GM19397 (cell line): Measurements from ENCODE around the gene NID1.
"Not testable (repeated sequence)": the region's sequence is repeated elsewhere in the genome, so short reads cannot be mapped to it uniquely, and the experiment has no call there.

Experiments
- ATAC-seq: cut with Tn5 transposase; IDR thresholded peaks from one replicate; pipeline ENCODE4 v1.9.1; 2021; ENCODE audit warnings: mild to moderate bottlenecking, moderate library complexity; ENCODE audit not compliant: unreplicated experiment

NID1 gene

DNA sequence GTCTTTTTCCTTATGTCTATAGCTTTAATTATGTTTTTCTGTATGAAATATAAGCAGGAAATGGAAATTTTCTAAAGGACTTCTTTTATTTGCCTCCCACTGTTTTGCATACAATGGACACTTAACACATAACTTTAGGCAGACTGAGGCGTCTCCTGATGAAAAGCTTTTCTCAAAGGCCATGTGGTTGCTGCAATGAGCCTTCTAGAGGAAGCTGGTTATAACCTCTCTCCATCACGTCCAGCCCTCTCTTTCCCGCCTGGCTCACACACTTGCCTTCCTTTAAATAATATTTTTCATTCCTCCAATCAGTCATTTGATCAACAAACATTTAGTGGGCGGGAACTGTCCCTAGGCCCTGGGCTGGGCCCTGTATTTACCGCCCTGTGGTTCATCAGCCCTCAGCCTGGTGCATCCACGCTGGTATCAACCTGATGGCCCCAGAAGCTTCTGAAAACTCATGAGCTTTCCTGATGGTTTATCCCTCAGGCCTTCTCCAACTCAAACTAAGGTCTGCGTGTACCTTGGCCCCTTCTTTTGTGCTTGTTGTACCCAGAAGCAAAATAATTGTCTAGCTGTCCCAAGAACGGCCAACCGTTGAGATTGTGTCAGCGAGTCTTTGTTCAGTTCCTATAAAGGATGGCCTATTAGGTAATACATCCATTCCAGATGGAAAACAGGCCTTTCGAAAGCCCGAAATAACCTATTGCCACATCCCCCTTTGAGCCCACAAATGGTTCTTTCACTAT, 122.8 kb downstream of the NID1 start:
- no peak for ATAC-seq

DNA sequence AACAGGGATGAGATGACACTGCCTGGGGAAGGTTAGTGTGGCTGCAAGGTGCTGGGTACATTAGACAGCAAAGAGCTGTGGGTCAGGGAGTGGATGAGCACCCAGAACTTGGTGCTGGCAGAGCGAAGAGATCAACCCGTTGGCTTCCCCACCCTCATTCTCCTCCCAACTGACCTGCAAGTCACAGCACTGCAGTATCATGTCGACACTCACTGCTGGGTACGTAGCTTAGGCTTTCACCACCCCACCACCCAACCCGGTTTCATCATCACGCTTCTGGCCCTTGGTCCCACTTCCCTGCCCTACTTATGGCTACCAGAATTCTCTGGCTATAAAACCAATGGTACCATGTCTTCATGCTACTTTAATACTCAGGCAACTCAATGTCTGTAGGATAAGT, 124.6 kb downstream of the NID1 start:
- ATAC-seq: no peak

DNA sequence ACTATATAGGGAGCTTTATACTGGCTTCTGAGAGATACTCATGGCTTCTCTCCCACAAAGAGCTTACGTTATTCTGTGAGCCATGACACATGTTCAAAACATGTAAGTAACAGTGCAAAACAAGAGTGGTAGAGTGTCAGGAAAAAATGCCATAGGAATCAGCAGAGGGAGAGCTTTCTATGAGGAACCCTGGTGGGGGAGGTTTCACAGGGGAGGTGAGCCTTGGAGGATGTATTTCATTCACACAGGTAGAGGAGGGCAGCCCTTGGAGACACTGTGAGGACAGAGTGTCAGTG, 125.5 kb downstream of the NID1 start:
- no peak for ATAC-seq

DNA sequence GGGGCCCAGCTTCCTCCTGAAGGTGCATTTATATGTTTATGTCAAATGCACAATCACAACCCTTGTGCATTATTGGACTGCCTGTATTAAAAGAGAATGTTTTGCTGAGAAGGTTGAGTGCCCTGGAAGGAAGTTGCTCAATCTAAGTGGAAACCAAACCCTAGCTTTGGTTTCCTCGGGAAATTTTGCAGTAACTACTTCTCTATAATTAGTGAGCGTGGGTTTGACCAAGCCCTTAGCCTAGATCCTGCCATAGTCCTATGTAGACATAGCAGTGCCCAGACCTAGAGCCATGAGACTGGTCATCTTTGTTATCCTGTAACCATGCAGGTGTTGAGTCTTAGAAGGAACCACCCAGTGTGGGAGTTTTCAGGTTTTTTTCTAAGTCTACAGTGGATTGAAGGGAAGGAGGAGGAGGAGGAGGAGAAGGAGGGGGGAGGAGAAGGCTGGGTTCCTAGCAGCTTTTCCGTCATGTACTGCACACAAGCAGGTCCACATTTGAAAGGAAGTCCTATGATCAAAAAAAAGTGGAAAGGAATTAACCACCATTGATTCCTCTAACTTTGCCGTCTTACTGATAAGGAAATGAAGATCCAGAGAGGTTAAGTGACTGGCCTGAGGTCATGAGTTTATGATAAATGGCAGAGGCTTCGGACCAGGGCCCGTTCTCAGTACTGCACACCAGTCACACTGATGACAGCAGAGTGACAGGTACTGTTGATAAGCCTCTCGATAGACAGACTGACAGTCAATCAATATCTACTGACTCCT, 126.0 kb downstream of the NID1 start:
- no peak for ATAC-seq

DNA sequence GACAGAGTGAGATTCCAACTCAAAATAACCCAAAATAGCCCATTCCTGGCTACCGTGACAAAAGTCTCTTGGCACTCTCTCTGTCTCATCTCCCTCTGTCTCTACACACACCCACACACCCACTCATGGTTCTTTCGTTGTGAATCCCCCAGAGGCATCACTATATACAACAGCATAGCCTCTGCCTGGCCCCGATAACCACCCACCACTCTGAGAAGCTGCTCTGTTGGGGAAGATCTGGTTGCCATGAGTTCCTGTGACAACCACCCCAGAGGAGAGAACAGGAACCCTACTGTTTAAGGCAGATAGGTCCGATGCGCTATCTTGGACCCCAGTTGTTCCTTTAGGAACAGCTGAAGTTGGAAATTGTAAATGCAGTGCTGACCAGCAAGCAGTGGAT, 127.8 kb downstream of the NID1 start:
- no peak for ATAC-seq

DNA sequence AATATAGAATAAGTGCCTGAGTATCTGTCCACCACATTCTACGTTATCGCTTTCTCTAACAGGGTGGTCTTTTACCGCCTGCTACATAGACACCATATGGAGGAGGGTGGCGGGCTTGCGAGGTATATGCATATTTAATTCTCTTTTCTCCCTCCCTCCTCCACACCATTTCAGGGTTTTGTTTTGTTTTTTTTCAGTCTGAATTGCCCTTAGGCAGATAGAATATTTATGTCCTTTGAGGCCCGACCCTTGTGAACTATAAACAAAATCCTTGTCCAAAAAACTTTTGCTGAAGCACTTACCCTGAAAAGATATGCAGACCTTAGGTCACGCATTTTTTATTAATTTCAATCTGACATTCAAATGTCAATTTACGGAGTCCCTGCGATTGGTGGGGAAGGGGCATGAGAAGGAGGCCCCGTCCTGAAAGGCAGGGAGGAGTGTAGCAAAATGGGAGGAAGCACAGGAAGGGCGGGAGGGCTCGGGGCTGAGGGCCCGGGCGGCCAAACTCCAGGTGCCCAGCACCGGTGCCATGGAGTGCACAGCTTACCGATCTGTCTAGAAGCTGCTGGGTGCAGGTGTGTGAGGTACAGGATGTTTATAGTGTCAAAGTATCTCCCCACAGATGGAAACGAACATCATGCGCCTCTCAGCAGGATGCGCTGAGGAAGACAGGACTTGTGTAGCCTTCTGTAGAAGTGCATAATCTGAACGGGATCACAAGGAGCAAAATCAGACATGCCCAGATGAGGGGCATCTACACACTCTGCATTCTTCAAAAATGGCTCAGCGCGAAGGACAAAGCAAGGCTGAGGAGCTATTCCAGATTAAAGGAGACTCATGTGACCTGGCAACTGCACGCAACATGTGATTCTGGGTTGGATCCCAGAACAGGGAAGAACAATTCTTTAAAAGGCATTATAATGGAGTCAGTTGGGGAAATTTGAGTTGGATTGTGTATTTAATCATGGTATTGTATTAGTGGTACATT, 129.4 kb downstream of the NID1 start:
- ATAC-seq: no peak

DNA sequence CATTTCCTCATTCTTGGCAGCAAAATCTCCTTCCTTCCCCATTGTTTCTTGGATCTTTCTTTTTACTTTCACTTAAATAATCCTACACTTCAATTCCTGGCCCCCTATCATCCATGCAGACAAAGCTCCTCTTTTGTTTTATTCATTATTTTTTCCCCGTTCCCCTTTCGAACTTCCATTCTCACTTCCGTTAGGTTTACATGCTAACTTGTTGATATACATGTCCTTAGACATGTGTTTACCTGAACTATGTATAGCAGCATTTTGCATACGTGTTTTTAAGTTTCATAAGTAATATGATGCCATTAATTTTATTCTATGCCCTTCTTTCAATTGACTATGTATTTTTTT, 131.1 kb downstream of the NID1 start:
- no peak for ATAC-seq

DNA sequence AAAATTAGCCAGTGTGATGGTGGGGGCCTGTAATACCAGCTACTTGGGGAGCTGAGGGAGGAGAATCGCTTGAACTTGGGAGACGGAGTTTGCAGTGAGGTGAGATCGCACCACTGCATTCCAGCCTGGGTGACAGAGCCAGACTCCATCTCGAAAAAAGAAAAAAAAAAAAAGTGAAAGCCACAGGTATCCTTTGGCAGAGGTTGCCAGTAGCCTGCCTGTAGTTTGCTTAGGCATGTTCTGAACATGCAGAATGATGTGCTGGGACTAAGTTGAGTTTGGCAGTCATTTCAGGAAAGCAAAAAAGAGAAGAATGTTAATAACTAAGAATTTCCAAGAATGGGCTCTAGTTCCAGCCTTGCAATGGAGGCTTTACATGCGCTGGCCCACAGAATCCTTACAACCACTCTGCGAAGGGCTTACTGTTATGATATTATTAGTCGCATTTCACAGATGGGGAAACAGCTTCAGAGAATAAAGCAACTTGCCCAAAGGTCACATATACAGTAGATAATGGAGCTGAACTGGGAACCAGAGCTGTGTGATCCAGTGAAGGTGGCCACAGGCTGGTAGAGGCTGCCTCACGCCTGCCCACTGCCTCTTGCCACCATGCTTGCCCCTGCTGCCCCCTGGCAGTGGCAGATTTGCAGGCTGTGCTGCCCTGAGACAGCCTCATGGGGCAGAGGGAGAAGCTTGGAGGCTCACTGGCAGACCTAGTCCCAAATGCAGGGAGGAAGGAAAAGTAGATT, 131.7 kb downstream of the NID1 start:
- no peak for ATAC-seq

DNA sequence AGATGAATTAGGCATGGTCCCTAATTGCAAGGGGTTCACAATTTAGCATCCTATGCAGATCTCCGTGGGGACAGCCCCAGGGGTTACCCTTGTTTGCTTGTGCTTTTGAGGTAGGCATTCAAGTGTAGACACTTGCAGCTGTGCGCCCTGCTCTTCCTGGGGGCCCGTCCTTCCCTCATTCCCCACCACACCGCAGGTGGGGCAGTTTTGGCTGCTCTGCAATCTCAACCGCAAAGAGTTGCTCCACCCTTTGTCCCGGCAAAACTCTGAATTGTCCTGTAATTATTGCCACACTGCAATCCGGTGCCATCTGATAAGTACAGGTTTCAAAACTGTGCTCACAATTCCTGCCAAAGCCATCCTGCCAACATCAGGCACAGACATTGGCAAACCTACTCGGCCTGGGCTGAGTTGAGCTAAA, 132.8 kb downstream of the NID1 start:
- ATAC-seq: no peak

DNA sequence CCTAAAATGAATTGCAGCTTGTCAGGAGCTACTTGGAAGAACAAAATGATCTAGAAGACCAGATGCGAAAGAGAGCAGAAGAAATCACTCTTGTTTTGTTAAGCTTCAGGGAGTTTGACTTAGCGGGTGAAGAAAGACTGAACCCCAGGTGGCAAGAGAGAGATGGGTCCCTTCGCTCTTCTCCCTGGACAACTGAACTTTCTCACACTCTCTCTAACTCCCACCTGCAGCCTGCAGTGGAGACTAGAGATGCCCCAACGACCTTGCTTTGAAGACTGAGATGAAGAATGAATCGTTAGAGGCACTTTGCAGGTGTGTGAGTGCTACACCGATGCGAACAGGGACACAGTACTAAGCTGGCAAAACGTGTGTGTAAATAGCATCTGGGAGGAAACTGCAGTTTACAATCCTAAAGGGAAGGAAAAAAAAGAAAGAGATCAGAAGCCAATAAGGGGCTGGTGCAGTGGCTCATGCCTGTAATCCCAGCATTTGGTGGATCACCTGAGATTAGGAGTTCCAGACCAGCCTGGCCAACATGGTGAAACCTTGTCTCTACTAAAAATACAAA, 133.6 kb downstream of the NID1 start:
- ATAC-seq: no peak

DNA sequence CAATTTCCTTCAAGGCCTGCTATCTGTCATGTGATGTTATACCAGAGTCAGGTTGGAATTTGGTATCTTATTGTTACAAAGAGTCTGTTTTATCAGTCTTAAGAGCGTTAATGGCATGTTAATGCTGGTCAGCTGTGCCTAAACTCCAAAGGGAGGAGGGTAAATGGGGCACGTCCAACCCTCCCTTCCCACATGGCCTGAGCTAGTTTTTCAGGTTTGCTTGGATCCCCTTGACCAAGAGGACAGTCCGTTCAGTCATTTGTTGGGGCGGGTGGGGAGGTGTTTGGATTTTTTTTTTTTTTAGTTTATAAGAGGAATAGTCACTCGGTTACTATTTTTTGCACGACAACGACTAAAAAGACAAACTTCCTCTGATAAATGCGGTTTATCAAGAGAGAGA, 134.3 kb downstream of the NID1 start:
- no peak for ATAC-seq

DNA sequence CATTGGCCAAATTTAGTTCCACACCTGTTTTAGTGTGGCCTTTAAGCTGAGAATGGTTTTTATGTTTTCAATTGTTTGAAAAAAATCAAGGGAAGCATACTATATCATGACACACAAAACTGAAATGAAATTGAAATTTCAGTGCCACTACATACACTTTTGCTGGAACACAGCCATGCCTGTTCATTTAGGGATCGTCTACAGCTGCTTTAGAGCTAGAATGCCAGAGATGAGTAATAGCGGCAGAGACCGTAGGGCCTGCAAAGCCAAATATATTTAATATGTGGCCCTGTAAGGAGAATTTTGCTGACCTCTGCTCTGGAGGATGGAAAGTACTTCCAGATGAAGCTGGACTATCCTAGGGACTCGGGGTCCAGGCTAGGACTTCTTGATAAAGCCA, 135.7 kb downstream of the NID1 start:
- ATAC-seq: no peak

DNA sequence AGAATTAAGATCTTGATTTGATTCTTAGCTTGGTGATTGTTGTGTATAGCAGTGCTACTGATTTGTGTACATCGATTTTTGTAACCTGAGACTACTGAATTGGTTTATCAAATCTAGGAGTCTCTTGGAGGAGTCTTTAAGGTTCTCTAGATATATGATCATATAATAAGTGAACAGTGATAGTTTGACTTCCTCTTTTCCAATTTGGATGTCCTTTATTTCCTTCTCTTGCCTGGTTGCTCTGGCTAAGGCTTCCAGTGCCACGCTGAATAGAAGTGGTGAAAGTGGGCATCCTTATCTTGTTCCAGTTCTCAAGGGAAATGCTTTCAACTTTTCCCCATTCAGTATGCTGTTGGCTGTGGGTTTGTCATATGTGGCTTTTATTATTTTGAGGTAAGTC, 136.7 kb downstream of the NID1 start:
- no peak for ATAC-seq

DNA sequence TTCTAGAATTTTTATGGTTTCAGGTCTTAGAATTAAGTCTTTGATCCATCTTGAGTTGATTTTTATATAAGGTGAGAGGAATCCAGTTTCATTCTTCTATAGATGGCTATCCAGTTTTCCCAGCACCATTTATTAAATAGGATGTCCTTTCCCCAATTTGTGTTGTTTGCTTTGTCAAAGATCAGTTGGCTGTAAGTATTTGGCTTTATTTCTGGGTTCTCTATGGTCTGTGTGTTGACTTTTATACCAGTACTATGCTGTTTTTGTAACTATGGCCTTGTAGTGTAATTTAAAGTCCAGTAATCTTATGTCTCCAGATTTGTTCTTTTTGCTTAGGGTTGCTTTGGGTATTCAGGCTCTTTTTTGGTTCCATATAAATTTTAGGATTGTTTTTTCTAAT, 137.3 kb downstream of the NID1 start:
- not testable (repeated sequence) for ATAC-seq
